GM23338 (cell line): ENCODE measurements around the gene KCNQ1OT1. TPM values are rescaled to one million over a fixed set of nuclear protein-coding genes. Genes with fewer than 3 reads are reported as not detected.

ENCODE experiments used
- ATAC-seq: fragments of 200-7000 bp; cut with Tn5 transposase; 3 replicates; pipeline ENCODE4 v1.9.1; 2020
- DNase-seq: peaks from one replicate; pipeline ENCODE4 v3.0.0-alpha.2; 2015; ENCODE audit warnings: low spot score
- H2AFZ ChIP-seq: fragments of 200-600 bp; sonication (generic); 2 replicates; pipeline ENCODE4 v1.8.0; 2016; ENCODE audit warnings: antibody characterized with exemption, mild to moderate bottlenecking, moderate library complexity
- H3F3A ChIP-seq: fragments of 200-600 bp; sonication (generic); replicated peaks from 2 replicates; pipeline ENCODE4 v1.8.0; 2017; ENCODE audit warnings: antibody characterized with exemption, mixed run types, low read depth
- H3K27ac ChIP-seq: fragments of 200-600 bp; sonication (generic); 2 replicates; pipeline ENCODE4 v1.6.1; 2016; ENCODE audit warnings: low read depth
- H3K27me3 ChIP-seq: fragments of 200-600 bp; sonication (generic); 2 replicates; pipeline ENCODE4 v1.8.0; 2016; ENCODE audit warnings: mild to moderate bottlenecking, mixed run types, moderate library complexity; ENCODE audit not compliant: insufficient read depth
- H3K36me3 ChIP-seq: fragments of 200-600 bp; sonication (generic); 2 replicates; pipeline ENCODE4 v1.8.0; 2016; ENCODE audit warnings: mild to moderate bottlenecking; ENCODE audit not compliant: insufficient read depth
- H3K4me1 ChIP-seq: fragments of 200-600 bp; sonication (generic); 2 replicates; pipeline ENCODE4 v1.8.0; 2016; ENCODE audit warnings: mild to moderate bottlenecking, moderate library complexity; ENCODE audit not compliant: insufficient read depth
- H3K4me2 ChIP-seq: fragments of 200-600 bp; sonication (generic); 2 replicates; pipeline ENCODE4 v1.7.1; 2017; ENCODE audit warnings: mixed run types
- H3K4me3 ChIP-seq: fragments of 200-600 bp; sonication (generic); 2 replicates; pipeline ENCODE4 v1.6.1; 2016; ENCODE audit warnings: mixed run types
- H3K79me2 ChIP-seq: fragments of 200-600 bp; sonication (generic); replicated peaks from 2 replicates; pipeline ENCODE4 v1.8.0; 2017; ENCODE audit warnings: mild to moderate bottlenecking; ENCODE audit not compliant: insufficient read depth
- H3K9me2 ChIP-seq: fragments of 200-600 bp; sonication (generic); 2 replicates; pipeline ENCODE4 v1.8.0; 2017; ENCODE audit not compliant: insufficient read depth
- H4K20me1 ChIP-seq: fragments of 200-600 bp; sonication (generic); replicated peaks from 2 replicates; pipeline ENCODE4 v1.8.0; 2017; ENCODE audit warnings: mild to moderate bottlenecking; ENCODE audit not compliant: insufficient read depth
- H3K27ac Mint-ChIP-seq: 2 replicates; pipeline ENCODE4 v1.8.0; 2020; ENCODE audit warnings: inconsistent platforms, mild to moderate bottlenecking, moderate library complexity, mixed read lengths
- H3K27me3 Mint-ChIP-seq: 3 replicates; pipeline ENCODE4 v1.8.0; 2022; ENCODE audit warnings: low read depth, mild to moderate bottlenecking, moderate library complexity, mixed read lengths, inconsistent platforms; ENCODE audit not compliant: insufficient read depth, poor library complexity
- H3K36me3 Mint-ChIP-seq: 3 replicates; pipeline ENCODE4 v1.8.0; 2021; ENCODE audit warnings: low read depth, mild to moderate bottlenecking, inconsistent platforms, moderate library complexity, mixed read lengths
- H3K4me1 Mint-ChIP-seq: 3 replicates; pipeline ENCODE4 v1.8.0; 2020; ENCODE audit warnings: mild to moderate bottlenecking, inconsistent platforms, mixed read lengths
- H3K4me3 Mint-ChIP-seq: 3 replicates; pipeline ENCODE4 v1.8.0; 2021; ENCODE audit warnings: moderate library complexity, mild to moderate bottlenecking, inconsistent platforms, mixed read lengths
- H3K9me3 Mint-ChIP-seq: 3 replicates; pipeline ENCODE4 v1.8.0; 2020; ENCODE audit warnings: moderate library complexity, mild to moderate bottlenecking, inconsistent platforms, mixed read lengths
- CREB1 ChIP-seq: fragments of 250-450 bp; sonication (Bioruptor Pico); IDR thresholded peaks from 2 replicates; pipeline ENCODE4 v1.5.0; 2020; ENCODE audit warnings: low read depth, mild to moderate bottlenecking, moderate library complexity
- CTCF ChIP-seq, 2 experiments: fragments of 200-600 bp in 1 of 2; sonication (generic) in 1 of 2; conservative IDR thresholded peaks; 2 replicates each; pipeline versions ENCODE4 v1.5.1 to v1.6.1; 2016 to 2017; ENCODE audit warnings: antibody characterized with exemption in 2 of 2, low read depth in 2 of 2, mild to moderate bottlenecking in 2 of 2, moderate library complexity in 1 of 2
- ETS1 ChIP-seq: IDR thresholded peaks from 2 replicates; pipeline ENCODE4 v1.6.1; 2016; ENCODE audit warnings: antibody characterized with exemption
- EZH2 ChIP-seq: fragments of 200-600 bp; sonication (generic); IDR thresholded peaks from one replicate; pipeline ENCODE4 v1.8.0; 2017; ENCODE audit warnings: antibody characterized with exemption, mild to moderate bottlenecking, low read depth; ENCODE audit not compliant: unreplicated experiment
- EZH2phosphoT487 ChIP-seq: fragments of 200-600 bp; sonication (generic); IDR thresholded peaks from one replicate; pipeline ENCODE4 v1.8.1; 2018; ENCODE audit warnings: antibody characterized with exemption; ENCODE audit not compliant: unreplicated experiment
- JUNB ChIP-seq: IDR thresholded peaks from one replicate; pipeline ENCODE4 v1.6.1; 2016; ENCODE audit warnings: antibody characterized with exemption; ENCODE audit not compliant: unreplicated experiment
- NANOG ChIP-seq: IDR thresholded peaks from 2 replicates; pipeline ENCODE4 v1.6.1; 2016; ENCODE audit warnings: antibody characterized with exemption, borderline replicate concordance
- POLR2AphosphoS5 ChIP-seq: IDR thresholded peaks from 2 replicates; pipeline ENCODE4 v1.6.1; 2016; ENCODE audit warnings: antibody characterized with exemption, low read depth
- REST ChIP-seq: IDR thresholded peaks from one replicate; pipeline ENCODE4 v1.6.1; 2018; ENCODE audit warnings: antibody characterized with exemption; ENCODE audit not compliant: unreplicated experiment
- STAT1 ChIP-seq: IDR thresholded peaks from one replicate; pipeline ENCODE4 v1.6.1; 2016; ENCODE audit warnings: antibody characterized with exemption; ENCODE audit not compliant: unreplicated experiment
- ZNF114 ChIP-seq: fragments of 250-450 bp; sonication (Bioruptor Pico); IDR thresholded peaks from 2 replicates; pipeline ENCODE4 v1.5.0; 2020; ENCODE audit warnings: mild to moderate bottlenecking, moderate library complexity
- ZNF331 ChIP-seq: fragments of 250-450 bp; sonication (Bioruptor Pico); IDR thresholded peaks from 2 replicates; pipeline ENCODE4 v1.5.0; 2020; ENCODE audit warnings: low read depth, mild to moderate bottlenecking, moderate library complexity
- ZNF462 ChIP-seq: fragments of 250-450 bp; sonication (Bioruptor Pico); IDR thresholded peaks from 2 replicates; pipeline ENCODE4 v1.5.0; 2020; ENCODE audit warnings: mild to moderate bottlenecking, moderate library complexity
- polyA plus RNA-seq: library from polyadenylated mRNA; unstranded; fragments of >200 nt; fragmentation: Nextera tagmentation; extraction: Ambion mirVana; gene quantifications from 2 replicates; pipeline ENCODE4 v1.2.1, GENCODE V29; 2016
- total RNA-seq: library from RNA; depleted of rRNA; stranded (reverse); fragments of >200 nt; shearing (Covaris generic); gene quantifications from 2 replicates; pipeline ENCODE4 v1.2.3, GENCODE V29; 2014

Gene KCNQ1OT1
- total and polyA plus RNA-seq, 2 experiments from 2014 or later = 1.5 to 4.2 TPM

GRCh38 chr11:2665526-2666400, 34.0 kb downstream of the KCNQ1OT1 start:
- no peak overlapping the region for H3K27ac ChIP-seq
- Mint-ChIP-seq H3K27me3 (peaks cover 25% of the 10 kb centered on the region), H3K9me3 (peaks cover 38% of the 10 kb centered on the region), H3K27ac (no peak overlapping the region), H3K36me3 (peaks cover 71% of the 10 kb centered on the region), H3K4me3 (no peak overlapping the region), H3K4me1 (no peaks in the 10 kb centered on the region)
- peaks cover 5% of the 10 kb centered on the region; the same call in 1 of the 2 replicates for H3K36me3 ChIP-seq
- peaks cover 4% of the 10 kb centered on the region; the same call in 1 of the 2 replicates for H3K27me3 ChIP-seq
- H3K4me2 ChIP-seq = no peak overlapping the region
- TF ChIP-seq CTCF (conservative IDR thresholded peaks at IDR 0.05; ENCODE audit: low read depth in 2 of 2) (no peak), JUNB (no peak), ZNF114 (CRISPR knock-in tag) (no peak), EZH2 (no peak), REST (no peak), ZNF462 (CRISPR knock-in tag) (no peak), CREB1 (CRISPR knock-in tag) (no peak), STAT1 (no peak), ETS1 (no peak), POLR2AphosphoS5 (no peak), EZH2phosphoT487 (no peak), ZNF331 (CRISPR knock-in tag) (no peak), NANOG (no peak)
- no peaks in the 10 kb centered on the region for H3K4me1 ChIP-seq
- ATAC-seq = no peak
- H2AFZ ChIP-seq = no peak overlapping the region
- no peak for DNase-seq
- peaks cover 14% of the 10 kb centered on the region for H4K20me1 ChIP-seq
- H3K9me2 ChIP-seq = no peaks in the 10 kb centered on the region
- H3F3A ChIP-seq = no peaks in the 10 kb centered on the region
- H3K79me2 ChIP-seq = no peaks in the 10 kb centered on the region
- H3K4me3 ChIP-seq = no peak overlapping the region
